C4-2B (cell line): ENCODE results near the gene NRP2.

ENCODE experiments used
- H3K27ac ChIP-seq: fragments of 450-650 bp; 2 replicates; pipeline ENCODE4 v1.5.1; 2017
- ZFX ChIP-seq: fragments of 450-650 bp; IDR thresholded peaks from 2 replicates; pipeline ENCODE4 v1.6.1; 2017
- TF ChIP-seq, protein P1 (sequence below): fragments of 450-650 bp; conservative IDR thresholded peaks from 2 replicates; pipeline ENCODE4 v1.5.1; 2017; ENCODE audit warnings: mild to moderate bottlenecking

NRP2 gene

DNA sequence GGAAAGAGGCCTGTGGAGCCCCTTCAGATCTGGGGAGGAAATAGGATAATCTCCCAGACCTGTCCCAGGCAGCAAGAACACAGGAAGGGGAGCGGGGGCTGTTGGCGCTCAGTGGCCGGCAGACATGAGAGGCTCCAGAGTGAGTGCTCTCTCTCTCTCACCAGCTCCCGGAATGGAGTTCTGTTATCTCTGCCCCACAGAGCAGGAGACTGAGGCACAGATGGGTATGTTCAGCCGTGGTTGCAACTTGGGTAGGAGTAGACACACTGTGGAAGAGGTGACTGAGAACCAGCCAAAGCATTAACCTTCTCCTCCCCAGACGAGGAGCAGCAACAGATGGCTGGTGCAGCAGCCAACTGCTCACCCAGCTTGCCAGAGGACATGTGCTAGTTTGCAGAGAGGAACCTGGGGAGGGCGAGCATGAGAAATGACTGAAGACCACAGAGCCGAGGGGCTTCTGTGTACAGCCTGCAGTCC is 82.0 kb downstream of the NRP2 start:
- H3K27ac ChIP-seq, result no peak overlapping the region

DNA sequence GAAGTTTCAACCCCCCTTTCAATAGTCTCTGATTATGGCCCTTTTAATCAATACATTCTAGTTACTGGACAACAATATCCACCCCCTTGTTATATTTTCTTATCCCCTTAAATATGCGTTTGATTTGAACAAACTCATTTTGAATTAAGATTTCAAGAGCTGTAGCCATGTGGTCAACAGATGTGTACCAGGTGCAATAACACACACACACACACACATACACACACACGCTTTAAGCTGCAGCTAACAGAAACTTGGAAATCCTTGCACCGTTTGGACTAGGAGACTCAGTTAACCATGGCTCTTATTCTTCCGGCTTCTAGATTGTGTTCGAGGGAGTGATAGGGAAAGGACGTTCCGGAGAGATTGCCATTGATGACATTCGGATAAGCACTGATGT is 82.8 kb downstream of the NRP2 start:
- H3K27ac ChIP-seq, result no peak overlapping the region
- TF ChIP-seq, protein P1, sequence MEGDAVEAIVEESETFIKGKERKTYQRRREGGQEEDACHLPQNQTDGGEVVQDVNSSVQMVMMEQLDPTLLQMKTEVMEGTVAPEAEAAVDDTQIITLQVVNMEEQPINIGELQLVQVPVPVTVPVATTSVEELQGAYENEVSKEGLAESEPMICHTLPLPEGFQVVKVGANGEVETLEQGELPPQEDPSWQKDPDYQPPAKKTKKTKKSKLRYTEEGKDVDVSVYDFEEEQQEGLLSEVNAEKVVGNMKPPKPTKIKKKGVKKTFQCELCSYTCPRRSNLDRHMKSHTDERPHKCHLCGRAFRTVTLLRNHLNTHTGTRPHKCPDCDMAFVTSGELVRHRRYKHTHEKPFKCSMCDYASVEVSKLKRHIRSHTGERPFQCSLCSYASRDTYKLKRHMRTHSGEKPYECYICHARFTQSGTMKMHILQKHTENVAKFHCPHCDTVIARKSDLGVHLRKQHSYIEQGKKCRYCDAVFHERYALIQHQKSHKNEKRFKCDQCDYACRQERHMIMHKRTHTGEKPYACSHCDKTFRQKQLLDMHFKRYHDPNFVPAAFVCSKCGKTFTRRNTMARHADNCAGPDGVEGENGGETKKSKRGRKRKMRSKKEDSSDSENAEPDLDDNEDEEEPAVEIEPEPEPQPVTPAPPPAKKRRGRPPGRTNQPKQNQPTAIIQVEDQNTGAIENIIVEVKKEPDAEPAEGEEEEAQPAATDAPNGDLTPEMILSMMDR, result no peak
- TF ChIP-seq ZFX, result no peak

More for the DNA sequence above, 82.0 kb downstream of the NRP2 start:
- TF ChIP-seq, protein P1, result no peak
- no peak for TF ChIP-seq ZFX

DNA sequence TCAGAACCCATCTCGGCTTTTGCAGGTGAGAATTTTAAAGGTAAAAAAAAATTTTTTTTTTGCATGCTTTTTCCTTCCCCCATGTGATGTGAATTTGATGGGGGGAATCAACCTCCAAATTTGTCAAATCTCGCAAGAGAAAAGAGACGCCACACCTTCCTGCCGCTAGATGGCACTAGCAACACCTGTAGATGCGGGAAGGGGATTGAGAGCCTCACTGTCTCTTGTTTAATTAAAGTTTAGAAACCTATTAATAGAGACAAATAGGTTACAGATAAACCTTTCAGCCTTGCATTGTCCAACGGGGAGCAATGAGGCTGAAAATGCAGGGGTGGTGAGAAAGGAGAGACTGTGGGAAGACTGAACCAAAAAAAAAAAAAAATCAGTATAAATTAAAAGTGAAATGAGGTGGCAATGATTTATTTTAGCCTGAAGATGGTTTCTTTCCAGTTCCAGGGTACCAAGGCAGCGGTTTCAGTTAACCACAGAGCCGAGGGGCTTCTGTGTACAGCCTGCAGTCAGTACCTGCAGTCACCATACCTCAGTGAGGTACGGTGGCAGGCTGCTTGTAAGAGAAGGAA is 84.6 kb downstream of the NRP2 start:
- no peak overlapping the region for H3K27ac ChIP-seq
- no peak for TF ChIP-seq ZFX
- TF ChIP-seq, protein P1, result peak; percentile 93

DNA sequence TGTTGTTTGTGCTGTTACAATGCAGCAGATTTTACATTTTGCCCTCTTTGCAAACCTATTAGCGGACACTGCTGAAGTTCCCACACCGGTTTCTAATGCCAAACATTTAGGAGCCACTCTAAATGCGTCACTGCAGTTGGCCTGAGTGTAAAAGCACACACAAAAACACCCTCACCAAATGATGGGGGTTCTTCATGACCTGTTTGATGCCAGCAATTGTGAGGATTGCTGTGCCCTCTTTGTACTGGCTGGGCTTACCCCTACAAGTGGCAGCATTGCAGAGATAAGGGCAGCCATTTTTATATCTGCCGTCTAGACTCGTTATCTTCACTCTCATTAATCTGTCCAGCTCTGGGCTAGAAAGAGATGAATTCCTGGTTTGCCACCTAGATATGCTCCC is 85.3 kb downstream of the NRP2 start:
- TF ChIP-seq, protein P1, result no peak
- TF ChIP-seq ZFX, result no peak
- no peak overlapping the region for H3K27ac ChIP-seq

DNA sequence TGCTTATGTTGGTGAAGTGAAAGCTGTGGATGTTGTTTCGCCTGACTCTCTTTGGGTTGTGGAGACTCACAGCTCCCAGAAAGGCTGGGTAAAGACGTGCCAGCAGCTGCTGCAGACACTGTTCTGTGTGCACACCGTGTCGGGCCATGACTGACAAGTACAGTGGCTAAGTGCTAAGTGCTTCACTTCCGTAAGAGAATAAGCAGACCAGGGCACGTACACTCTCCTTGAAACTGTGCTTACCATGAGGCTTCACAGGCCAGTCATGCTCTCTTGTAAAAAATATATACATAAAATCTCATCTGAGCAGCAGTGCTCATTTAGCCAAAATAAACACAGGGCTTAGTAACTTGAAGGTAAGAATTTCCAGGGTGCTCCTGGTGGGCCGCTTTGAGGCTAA is 86.0 kb downstream of the NRP2 start:
- no peak overlapping the region for H3K27ac ChIP-seq
- TF ChIP-seq ZFX, result no peak
- TF ChIP-seq, protein P1, result no peak

DNA sequence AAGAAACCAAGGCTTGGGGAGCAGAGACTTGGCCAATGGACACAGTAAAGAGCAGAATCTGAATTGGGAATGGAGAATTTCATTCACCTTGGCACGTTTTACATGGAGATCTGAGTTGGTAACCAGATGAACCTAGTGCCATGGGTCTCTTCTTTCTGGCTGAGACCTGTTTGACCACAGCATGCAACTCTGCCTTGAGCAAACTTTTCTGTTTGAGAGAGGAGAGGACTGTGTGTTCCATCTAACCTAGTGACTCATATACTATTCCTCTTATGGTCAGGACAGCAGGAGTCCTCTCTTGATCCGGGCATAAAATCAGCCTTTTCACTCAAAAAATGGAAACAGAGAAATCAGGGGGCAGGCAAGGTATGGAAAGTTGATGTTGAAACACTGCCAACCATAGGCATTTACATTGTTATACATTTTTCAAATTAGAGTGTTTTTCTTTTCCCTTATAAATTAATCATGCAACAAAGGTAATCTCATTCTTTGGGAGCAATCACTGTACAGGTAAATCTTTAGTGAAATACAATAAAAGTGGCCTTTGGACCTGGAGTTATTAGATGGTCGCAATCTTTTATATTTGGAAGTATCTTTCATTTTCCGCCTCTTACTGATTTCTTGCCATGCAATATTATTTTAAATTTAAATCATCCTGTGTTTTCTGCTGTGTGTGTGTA is 86.7 kb downstream of the NRP2 start:
- TF ChIP-seq, protein P1, result no peak
- no peak for TF ChIP-seq ZFX
- H3K27ac ChIP-seq, result no peak overlapping the region

DNA sequence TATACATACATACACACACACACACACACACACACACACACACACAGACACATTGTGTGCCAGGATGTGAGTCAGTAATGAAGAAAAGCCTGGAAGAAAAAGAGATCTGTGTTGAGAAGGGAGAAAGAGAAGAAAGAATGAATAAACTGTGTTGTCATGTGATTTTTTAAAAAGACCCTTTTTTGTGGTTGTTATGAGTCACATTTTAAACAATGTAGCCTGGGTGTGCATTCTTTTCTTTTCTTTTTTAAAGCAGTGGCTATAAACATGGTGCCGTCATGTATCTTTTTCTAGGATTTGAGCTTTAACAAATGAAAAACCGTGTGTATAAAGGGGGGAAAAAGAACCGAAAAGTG is 87.2 kb downstream of the NRP2 start:
- no peak overlapping the region for H3K27ac ChIP-seq
- TF ChIP-seq ZFX, result no peak
- TF ChIP-seq, protein P1, result no peak
